Lower leg skin (tissue), 4 donors: ENCODE measurements around the gene ZMYND8. TPM values are rescaled to one million over a fixed set of nuclear protein-coding genes. Genes with fewer than 3 reads are reported as not detected.

Experiments
- DNase-seq, 2 donors: peaks; one replicate each; pipeline ENCODE4 v3.0.0-alpha.2; 2019; ENCODE audit warnings: low spot score in 2 of 2
- H3K4me3 ChIP-seq: fragments of 200-600 bp; sonication (generic); 2 replicates; pipeline ENCODE4 v1.5.1; 2017; ENCODE audit warnings: mild to moderate bottlenecking, low read depth; ENCODE audit not compliant: poor library complexity, severe bottlenecking
- CTCF ChIP-seq, 3 donors: fragments of 450-650 bp; IDR thresholded peaks; one replicate each; pipeline ENCODE4 v1.5.1; 2016; ENCODE audit warnings: antibody characterized with exemption in 3 of 3, mild to moderate bottlenecking in 3 of 3, moderate library complexity in 2 of 3
- POLR2A ChIP-seq, 2 donors: fragments of 450-650 bp; IDR thresholded peaks; one replicate each; pipeline ENCODE4 v1.6.1; 2016 to 2017; ENCODE audit warnings: antibody characterized with exemption in 2 of 2, mild to moderate bottlenecking in 1 of 2, moderate library complexity in 1 of 2
- WGBS, 2 donors: methylation state at CpG; one replicate each; pipeline ENCODE4 v1.1.5; 2018; 5-methylcytosine and 5-hydroxymethylcytosine counted together
- intact Hi-C: fragments of 100-400 bp; cut with DNase I; formaldehyde crosslinking; loops from one replicate; pipeline ENCODE4 v1.15.0; 2023; ENCODE audit warnings: low total_unique reads
- total RNA-seq, 4 donors: library from RNA; depleted of rRNA; stranded (reverse); fragments of >200 nt; gene quantifications; one replicate each; pipeline ENCODE4 v1.1.0, GENCODE V29; 2016

ZMYND8 gene
- total RNA-seq, 4 donors from 2014 or later: 42.2 to 79.0 (median 65.4) TPM

- no peak for TF ChIP-seq CTCF (IDR thresholded peaks at IDR 0.05)
- no peak for TF ChIP-seq POLR2A (IDR thresholded peaks at IDR 0.05)
- DNase-seq: peak in 1 of 2 donors; percentile 45
- H3K4me3 ChIP-seq: no peak overlapping the region
- WGBS, 2 donors: 87 to 94% methylated on average over 5 of the region's 5 CpGs
- intact Hi-C loops: no loop called here
These were observed 69.8 kb downstream of the ZMYND8 start for GRCh38 chr20:47286681-47287080.

DNA sequence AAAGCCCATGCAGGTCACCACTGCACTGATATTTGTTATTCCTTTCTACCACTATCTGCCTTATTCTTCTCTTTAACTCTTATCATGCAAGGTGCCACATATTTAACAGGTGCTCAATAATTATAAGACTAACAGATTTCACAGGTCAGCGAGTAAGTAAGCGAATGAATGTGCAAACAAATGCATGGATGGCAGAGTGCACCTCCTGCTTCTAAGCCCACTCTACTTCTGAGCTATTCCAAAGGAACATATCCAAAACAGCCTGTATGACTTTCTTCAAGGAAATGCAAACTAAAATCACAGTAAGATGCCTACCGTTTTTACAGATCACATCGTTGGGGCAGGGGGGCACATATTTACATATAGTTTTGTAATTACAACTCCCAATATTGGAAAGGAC, 71.3 kb downstream of the ZMYND8 start:
- no peak for TF ChIP-seq POLR2A (IDR thresholded peaks at IDR 0.05)
- TF ChIP-seq CTCF (IDR thresholded peaks at IDR 0.05): no peak
- intact Hi-C loops: no loop called here
- WGBS, 2 donors: 89 to 90% methylated on average over 4 of the region's 4 CpGs

DNA sequence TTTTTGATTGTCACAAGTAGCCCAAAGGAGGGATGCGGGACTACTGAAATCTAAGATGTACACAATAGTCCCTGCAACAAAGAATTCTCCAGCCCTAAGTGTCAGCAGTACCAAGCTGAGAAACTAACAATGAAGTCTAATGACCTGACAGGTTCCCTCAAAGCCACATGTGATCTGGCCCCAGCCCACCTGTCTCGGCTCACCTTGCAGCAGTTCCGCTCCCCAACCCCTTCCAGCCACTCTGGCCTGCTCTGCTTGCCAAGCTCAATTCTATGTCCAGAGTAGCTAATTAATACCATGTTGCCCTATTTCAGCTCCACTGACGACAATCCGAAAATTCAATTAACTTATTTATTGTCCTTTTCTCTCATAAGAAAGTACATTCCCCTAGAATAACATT, 72.1 kb downstream of the ZMYND8 start:
- peak in 1 of 2 donors; percentile 23 for DNase-seq
- TF ChIP-seq CTCF (IDR thresholded peaks at IDR 0.05) (no peak), POLR2A (IDR thresholded peaks at IDR 0.05) (no peak)
- no peak overlapping the region for H3K4me3 ChIP-seq
- 86 to 88% methylated on average over 5 of the region's 5 CpGs for WGBS, 2 donors
- intact Hi-C loops: no loop called here

More for the DNA sequence above, 71.3 kb downstream of the ZMYND8 start:
- H3K4me3 ChIP-seq: no peak overlapping the region
- peak in 1 of 2 donors; percentile 14 for DNase-seq

- DNase-seq: no peak
- intact Hi-C loops: no loop called here
- no peak overlapping the region for H3K4me3 ChIP-seq
- TF ChIP-seq CTCF (IDR thresholded peaks at IDR 0.05) (no peak), POLR2A (IDR thresholded peaks at IDR 0.05) (no peak)
- 76 to 78% methylated on average over 3 of the region's 3 CpGs for WGBS, 2 donors
These were observed 73.1 kb downstream of the ZMYND8 start for GRCh38 chr20:47283411-47283810.

DNA sequence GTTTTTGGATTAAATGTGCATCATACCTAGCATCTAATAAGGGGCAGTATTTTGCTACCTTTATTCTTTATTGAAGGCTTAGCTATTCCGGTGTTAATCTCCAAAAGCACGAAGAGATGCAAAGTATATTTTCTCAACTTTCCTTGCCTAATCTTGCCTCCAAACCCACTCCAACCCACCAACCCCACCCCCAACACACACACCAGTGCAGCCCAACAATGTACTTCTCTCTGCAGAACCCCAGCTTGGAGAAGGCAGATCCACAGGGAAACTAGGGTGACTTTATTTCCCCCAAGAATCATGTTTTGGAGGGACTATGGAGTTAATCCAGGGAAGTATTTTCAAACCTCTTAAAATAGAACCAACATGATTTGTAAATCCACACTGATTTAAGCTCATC, 73.6 kb downstream of the ZMYND8 start:
- intact Hi-C loops: no loop called here
- peak in 1 of 2 donors; percentile 13 for DNase-seq
- no peak overlapping the region for H3K4me3 ChIP-seq
- TF ChIP-seq POLR2A (IDR thresholded peaks at IDR 0.05) (no peak), CTCF (IDR thresholded peaks at IDR 0.05) (no peak)
- 91 to 98% methylated on average over 2 of the region's 2 CpGs for WGBS, 2 donors

DNA sequence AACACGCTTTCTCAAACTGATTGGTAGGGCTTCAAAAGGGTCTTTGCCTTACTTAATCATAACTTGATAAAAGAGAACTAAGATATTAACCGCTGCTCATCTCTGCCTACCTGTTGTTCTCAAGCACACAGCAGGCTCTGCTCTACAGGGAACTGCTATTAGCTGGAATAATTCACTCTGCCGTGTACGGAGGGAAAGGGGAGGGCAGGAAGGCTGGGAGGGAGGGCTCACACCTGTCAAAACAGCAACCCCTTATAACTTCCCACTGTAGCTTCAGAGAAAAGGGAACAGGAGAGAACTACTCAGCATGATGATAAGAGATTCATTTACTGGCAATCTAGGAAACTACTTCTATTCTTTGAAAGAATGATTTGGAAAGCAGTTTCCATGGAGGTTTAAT, 75.1 kb downstream of the ZMYND8 start:
- WGBS, 2 donors: 69 to 80% methylated on average over 4 of the region's 4 CpGs
- TF ChIP-seq CTCF (IDR thresholded peaks at IDR 0.05) (no peak), POLR2A (IDR thresholded peaks at IDR 0.05) (no peak)
- intact Hi-C loops: no loop called here
- DNase-seq: no peak
- H3K4me3 ChIP-seq: no peak overlapping the region
